A549 (cell line): ENCODE data around the gene C1QTNF9. TPM values are rescaled to one million over a fixed set of nuclear protein-coding genes. Genes with fewer than 3 reads are reported as not detected.

ENCODE experiments used
- ATAC-seq, 2 experiments: fragments of 200-7000 bp in 1 of 2; fragments of >200 bp in 1 of 2; cut with Nextera tagmentation in 1 of 2; cut with Tn5 transposase in 1 of 2; 3 replicates each; pipeline versions ENCODE4 v1.8.0 to v1.9.1; 2018 to 2020; ENCODE audit warnings: mild to moderate bottlenecking in 1 of 2, moderate library complexity in 1 of 2
- CTCF ChIA-PET: fragments of 300-600 bp; sonication (Branson Sonifier 250); formaldehyde crosslinking; extraction: SDS; loops from one replicate; lab custom pipeline; 2021; ENCODE audit warnings: antibody characterized with exemption, inconsistent platforms; lab: Yijun Ruan, JAX
- POLR2A ChIA-PET: fragments of 350-600 bp; formaldehyde crosslinking; extraction: SDS; loops from one replicate; lab custom pipeline; 2021; ENCODE audit warnings: antibody characterized with exemption, inconsistent platforms; lab: Yijun Ruan, JAX
- DNase-seq, 2 experiments: peaks; one replicate each; pipeline versions ENCODE4 v3.0.0 to v3.0.0-alpha.2; 2011 to 2016; ENCODE audit warnings: low read depth in 1 of 2, low spot score in 1 of 2
- FAIRE-seq: peaks from 2 replicates; lab custom pipeline; 2011; peaks lifted over from hg19 to GRCh38; lab: Jason Lieb, UNC
- H3K27ac ChIP-seq, 2 experiments: fragments of >200 bp; sonication (Bioruptor Twin); formaldehyde crosslinking; 3 replicates each; pipeline ENCODE4 v1.5.1; 2016 to 2017
- H3K4me1 ChIP-seq: fragments of >200 bp; sonication (Bioruptor Twin); formaldehyde crosslinking; 3 replicates; pipeline ENCODE4 v1.6.1; 2016
- H3K4me2 ChIP-seq: fragments of >200 bp; sonication (Bioruptor Twin); formaldehyde crosslinking; 3 replicates; pipeline ENCODE4 v1.6.1; 2016
- H3K4me3 ChIP-seq: fragments of >200 bp; sonication (Bioruptor Twin); formaldehyde crosslinking; 3 replicates; pipeline ENCODE4 v1.5.1; 2016
- H3K9me3 ChIP-seq: fragments of >200 bp; sonication (Bioruptor Twin); formaldehyde crosslinking; 3 replicates; pipeline ENCODE4 v1.6.1; 2016
- ATOH8 ChIP-seq: fragments of 250-450 bp; sonication (Bioruptor Pico); IDR thresholded peaks from 2 replicates; pipeline ENCODE4 v1.5.0; 2020; ENCODE audit warnings: low read depth, mild to moderate bottlenecking, moderate library complexity
- E2F6 ChIP-seq: IDR thresholded peaks from 2 replicates; pipeline ENCODE4 v1.6.1; 2012; ENCODE audit warnings: low read depth, borderline replicate concordance
- EHF ChIP-seq: fragments of 250-450 bp; sonication (Bioruptor Pico); IDR thresholded peaks from 2 replicates; pipeline ENCODE4 v1.5.0; 2020; ENCODE audit warnings: mild to moderate bottlenecking
- EHMT2 ChIP-seq: fragments of 200-600 bp; sonication (generic); IDR thresholded peaks from 2 replicates; pipeline ENCODE4 v1.6.1; 2016; ENCODE audit warnings: antibody characterized with exemption, low read depth, mild to moderate bottlenecking, moderate library complexity
- EP300 ChIP-seq, 2 experiments: fragments of >200 bp; sonication (Bioruptor Twin); formaldehyde crosslinking; IDR thresholded peaks; 2 replicates in 1 of 2; 3 replicates in 1 of 2; pipeline ENCODE4 v1.6.1; 2016 to 2017
- FOXS1 ChIP-seq: fragments of 250-450 bp; sonication (Bioruptor Pico); IDR thresholded peaks from 2 replicates; pipeline ENCODE4 v1.5.0; 2020; ENCODE audit warnings: mild to moderate bottlenecking, moderate library complexity
- GATA3 ChIP-seq: IDR thresholded peaks from 2 replicates; pipeline ENCODE4 v1.6.1; 2012; ENCODE audit warnings: borderline replicate concordance
- HOXA7 ChIP-seq: fragments of 250-450 bp; sonication (Bioruptor Pico); IDR thresholded peaks from 2 replicates; pipeline ENCODE4 v1.5.0; 2020; ENCODE audit warnings: mild to moderate bottlenecking, moderate library complexity
- HOXB5 ChIP-seq: fragments of 250-450 bp; sonication (Bioruptor Pico); IDR thresholded peaks from 2 replicates; pipeline ENCODE4 v1.5.0; 2020; ENCODE audit warnings: mild to moderate bottlenecking, moderate library complexity
- JUN ChIP-seq, 2 experiments: fragments of >200 bp; sonication (Bioruptor Twin); formaldehyde crosslinking; IDR thresholded peaks; 2 replicates in 1 of 2; 3 replicates in 1 of 2; pipeline ENCODE4 v1.6.1; 2016 to 2017
- KDM5A ChIP-seq: fragments of 200-600 bp; sonication (generic); IDR thresholded peaks from 2 replicates; pipeline ENCODE4 v1.6.1; 2016; ENCODE audit warnings: antibody characterized with exemption, mild to moderate bottlenecking
- MAZ ChIP-seq: fragments of 150-350 bp; IDR thresholded peaks from 2 replicates; pipeline ENCODE4 v1.6.1; 2014; ENCODE audit warnings: antibody characterized with exemption, low read depth, low read length, borderline replicate concordance
- MYC ChIP-seq: IDR thresholded peaks from 2 replicates; pipeline ENCODE4 v1.6.1; 2012; ENCODE audit warnings: mild to moderate bottlenecking, inconsistent platforms, low read length, improper control_type of control experiment, borderline replicate concordance
- PHF8 ChIP-seq: fragments of 200-600 bp; sonication (generic); IDR thresholded peaks from 2 replicates; pipeline ENCODE4 v1.6.1; 2016; ENCODE audit warnings: low read depth, mild to moderate bottlenecking, antibody characterized with exemption, moderate library complexity, borderline replicate concordance
- RCOR1 ChIP-seq: fragments of 150-350 bp; IDR thresholded peaks from 2 replicates; pipeline ENCODE4 v1.6.1; 2014; ENCODE audit warnings: antibody characterized with exemption, low read length, low read depth
- RNF2 ChIP-seq: fragments of 200-600 bp; sonication (generic); IDR thresholded peaks from 2 replicates; pipeline ENCODE4 v1.6.1; 2016; ENCODE audit warnings: low read depth, mild to moderate bottlenecking, antibody characterized with exemption, moderate library complexity, borderline replicate concordance
- SREBF2 ChIP-seq: fragments of 450-650 bp; IDR thresholded peaks from 2 replicates; pipeline ENCODE4 v1.6.1; 2014; ENCODE audit warnings: mild to moderate bottlenecking, moderate library complexity
- TP53 ChIP-seq: fragments of 250-450 bp; sonication (Bioruptor Pico); IDR thresholded peaks from 2 replicates; pipeline ENCODE4 v1.5.0; 2021; ENCODE audit warnings: mild to moderate bottlenecking, moderate library complexity
- USF2 ChIP-seq: fragments of 450-650 bp; IDR thresholded peaks from 2 replicates; pipeline ENCODE4 v1.6.1; 2014; ENCODE audit warnings: antibody characterized with exemption
- ZC3H11A ChIP-seq: fragments of 450-650 bp; IDR thresholded peaks from 2 replicates; pipeline ENCODE4 v1.6.1; 2014; ENCODE audit warnings: antibody characterized with exemption, mild to moderate bottlenecking
- ZSCAN20 ChIP-seq: fragments of 250-450 bp; sonication (Bioruptor Pico); IDR thresholded peaks from 2 replicates; pipeline ENCODE4 v1.8.0; 2022; ENCODE audit warnings: mild to moderate bottlenecking, moderate library complexity
- WGBS: methylation state at CpG from one replicate; pipeline ENCODE4 v1.1.6; 2017; ENCODE audit errors: missing lambda C conversion rate; 5-methylcytosine and 5-hydroxymethylcytosine counted together
- polyA plus RNA-seq, 4 experiments: library from polyadenylated mRNA; depleted of rRNA in 3 of 4; stranded (reverse); fragments of >200 nt; fragmentation: RNase III in 1 of 4; extraction: RNeasy Plus Mini Kit Qiagen cat#74134 plus additional on column Dnase treatment in 1 of 4; gene quantifications; 2 replicates in 3 of 4; 3 replicates in 1 of 4; pipeline ENCODE4 v1.2.3, GENCODE V29; 2011 to 2017
- TF ChIP-seq, protein P1 (sequence below): fragments of >200 bp; sonication (Bioruptor Twin); formaldehyde crosslinking; IDR thresholded peaks from 2 replicates; pipeline ENCODE4 v1.6.1; 2016

The C1QTNF9 gene
- polyA plus RNA-seq, 2 of the 4 experiments (the other 2 are of a cell fraction), result not detected

DNA sequence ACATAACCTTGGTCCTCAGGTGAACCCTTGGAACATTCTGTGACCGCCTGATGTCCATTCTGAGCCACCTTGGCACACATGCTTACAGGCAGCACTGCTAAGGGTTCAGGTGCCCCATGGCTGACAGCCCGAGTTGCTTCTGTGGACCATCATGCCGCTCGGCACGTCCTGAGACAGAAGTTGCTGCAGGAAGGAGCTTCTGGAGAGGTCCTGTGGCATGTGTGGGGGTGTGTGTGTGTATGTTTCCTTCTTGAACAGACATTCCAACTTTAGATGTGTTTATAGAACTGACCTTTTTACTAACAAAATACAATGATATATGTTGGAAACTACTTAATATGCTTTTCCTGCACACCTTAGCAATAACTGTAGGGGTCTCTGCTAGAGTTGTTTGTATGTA, 4.8 kb upstream of the C1QTNF9 start:
- H3K27ac ChIP-seq, result no peak overlapping the region
- no peaks in the 10 kb centered on the region for H3K9me3 ChIP-seq
- FAIRE-seq, result no peak
- H3K4me1 ChIP-seq, result peaks cover 8% of the 10 kb centered on the region
- ChIA-PET CTCF (no interaction called here), POLR2A (no interaction called here)
- 94% methylated on average over 3 of the region's 5 CpGs for WGBS
- TF ChIP-seq, protein P1, sequence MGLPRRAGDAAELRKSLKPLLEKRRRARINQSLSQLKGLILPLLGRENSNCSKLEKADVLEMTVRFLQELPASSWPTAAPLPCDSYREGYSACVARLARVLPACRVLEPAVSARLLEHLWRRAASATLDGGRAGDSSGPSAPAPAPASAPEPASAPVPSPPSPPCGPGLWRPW, result no peak
- no peak for TF ChIP-seq TP53 (CRISPR knock-in tag)
- no peak for TF ChIP-seq EHF (CRISPR knock-in tag)
- no peak for TF ChIP-seq HOXB5 (CRISPR knock-in tag)
- TF ChIP-seq ZSCAN20 (CRISPR knock-in tag), result no peak
- no peak for TF ChIP-seq PHF8
- TF ChIP-seq USF2, result no peak
- no peak for TF ChIP-seq ATOH8 (CRISPR knock-in tag)
- TF ChIP-seq KDM5A, result no peak
- no peak for TF ChIP-seq MAZ
- TF ChIP-seq JUN (IDR thresholded peaks at IDR 0.05), result no peak
- no peak for TF ChIP-seq MYC
- no peak for TF ChIP-seq HOXA7 (CRISPR knock-in tag)
- TF ChIP-seq RCOR1, result no peak
- TF ChIP-seq GATA3, result no peak
- TF ChIP-seq SREBF2, result no peak
- TF ChIP-seq E2F6, result no peak
- TF ChIP-seq ZC3H11A, result no peak
- TF ChIP-seq FOXS1, result no peak
- TF ChIP-seq, all 56 proteins: peak for 0
- DNase-seq, result no peak
- no peak overlapping the region for H3K4me2 ChIP-seq
- ATAC-seq, result no peak
- no peak overlapping the region for H3K4me3 ChIP-seq

- TF ChIP-seq EP300 (IDR thresholded peaks at IDR 0.05) (no peak), EHMT2 (no peak), SREBF2 (no peak), USF2 (no peak), RNF2 (no peak), MAZ (no peak)
- Histone ChIP-seq H3K27ac (no peak overlapping the region), H3K4me1 (peaks cover 8% of the 10 kb centered on the region), H3K4me3 (no peak overlapping the region), H3K4me2 (no peak overlapping the region), H3K9me3 (no peaks in the 10 kb centered on the region)
- WGBS, result 70% methylated on average over 1 of the region's 1 CpG
- CTCF ChIA-PET, result no interaction called here
- ATAC-seq, result no peak
- no peak for FAIRE-seq
- POLR2A ChIA-PET, result no interaction called here
- no peak for DNase-seq
These were observed 2.7 kb upstream of the C1QTNF9 start for GRCh38 chr13:24306632-24307031.
